Measurements from ENCODE around the gene TOE1. TPM values are rescaled to one million over a fixed set of nuclear protein-coding genes. Genes with fewer than 3 reads are reported as not detected.

Gene TOE1
- total RNA-seq: 13.1 and 18.8 TPM in 2 replicates

GRCh38 chr1:45339789-45340558 is at the start of gene TOE1, which contains the start of gene MUTYH:
TOE1 (plus strand) TSS chr1:45340170; CDS start chr1:45340253, 83 bp downstream.
MUTYH (minus strand) TSS chr1:45340440; CDS start chr1:45334505, 5,935 bp downstream.

GRCh38 chr1:45326627-45327623 is 13.0 kb upstream of the TOE1 start, which contains the start of gene HPDL:
HPDL (plus strand) TSS chr1:45326895; CDS start chr1:45327149, 254 bp downstream.

Other genes with a start within 250 kb of the TOE1 start
- 0.53 and 0.69 TPM in 2 replicates for gene ZSWIM5, start 133.6 kb upstream of the TOE1 start, total RNA-seq
- 4.7 and 9.3 TPM in 2 replicates for gene HPDL, start 13.3 kb upstream of the TOE1 start, total RNA-seq
- gene MUTYH, start 270 bp downstream of the TOE1 start, total RNA-seq: 11.2 and 12.4 TPM in 2 replicates
- gene TESK2, start 151.0 kb downstream of the TOE1 start, total RNA-seq: 2.6 and 2.8 TPM in 2 replicates
- gene CCDC163, start 159.9 kb downstream of the TOE1 start, total RNA-seq: 2.0 and 2.1 TPM in 2 replicates
- gene MMACHC, start 160.1 kb downstream of the TOE1 start, total RNA-seq: 4.0 and 4.6 TPM in 2 replicates
- gene PRDX1, start 181.7 kb downstream of the TOE1 start, total RNA-seq: 826 and 830 TPM in 2 replicates
- 106 and 117 TPM in 2 replicates for gene AKR1A1, start 210.7 kb downstream of the TOE1 start, total RNA-seq
- gene NASP, start 243.9 kb downstream of the TOE1 start, total RNA-seq: 71.8 and 90.8 TPM in 2 replicates